GM19468 (cell line): Measurements from ENCODE around the gene CROCC2.

Experiments
- ATAC-seq: cut with Tn5 transposase; IDR thresholded peaks from one replicate; pipeline ENCODE4 v1.9.1; 2021; ENCODE audit warnings: mild to moderate bottlenecking, moderate library complexity, moderate number of reproducible peaks; ENCODE audit not compliant: unreplicated experiment; ENCODE audit errors: extremely low read depth

The CROCC2 gene

DNA sequence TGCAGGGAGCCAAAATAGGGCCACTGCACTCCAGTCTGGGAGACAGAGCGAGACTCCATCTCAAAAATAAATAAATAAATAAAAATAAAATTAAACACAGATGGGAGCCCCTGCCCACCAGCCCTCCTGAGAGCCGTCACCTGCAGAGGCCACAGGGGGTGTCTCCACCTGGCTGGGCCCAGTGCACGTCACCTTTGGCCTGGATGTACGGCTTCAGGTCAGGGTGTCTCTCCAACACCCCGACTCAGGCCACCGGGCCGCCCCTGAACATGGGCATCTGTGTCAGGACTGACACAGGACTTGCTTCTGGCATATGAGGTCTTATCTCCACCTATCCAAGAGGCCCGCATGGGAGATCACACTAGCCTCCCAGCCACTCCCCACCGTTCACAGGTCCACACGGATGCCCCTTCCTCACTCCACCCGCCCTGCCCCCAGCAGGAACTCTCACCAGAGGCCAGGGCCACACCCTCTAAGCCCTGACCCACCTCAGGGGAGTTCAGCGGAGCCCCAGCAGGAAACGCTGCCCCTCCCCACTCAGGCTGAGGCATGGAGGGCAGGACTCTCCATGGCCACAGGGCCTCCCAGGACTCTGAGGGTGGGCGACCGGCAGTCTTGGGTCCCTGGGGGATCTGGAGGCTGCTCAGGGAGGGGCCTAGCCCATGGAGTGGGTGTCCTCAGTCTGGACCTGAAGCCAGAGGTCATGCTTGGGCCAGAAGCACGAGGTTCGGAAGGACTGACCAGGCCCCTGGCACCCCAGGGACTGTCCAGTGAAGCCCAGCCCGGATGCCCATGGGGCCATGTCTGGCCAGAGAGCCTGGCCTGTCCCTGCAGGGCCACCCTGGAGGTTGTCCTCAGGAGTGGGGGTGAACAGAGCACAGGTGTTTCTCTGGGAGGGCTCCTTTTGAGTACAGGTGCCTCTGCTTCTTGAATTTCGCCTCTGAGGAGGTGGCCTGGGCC is 1.6 kb upstream of the CROCC2 start:
- no peak for ATAC-seq

DNA sequence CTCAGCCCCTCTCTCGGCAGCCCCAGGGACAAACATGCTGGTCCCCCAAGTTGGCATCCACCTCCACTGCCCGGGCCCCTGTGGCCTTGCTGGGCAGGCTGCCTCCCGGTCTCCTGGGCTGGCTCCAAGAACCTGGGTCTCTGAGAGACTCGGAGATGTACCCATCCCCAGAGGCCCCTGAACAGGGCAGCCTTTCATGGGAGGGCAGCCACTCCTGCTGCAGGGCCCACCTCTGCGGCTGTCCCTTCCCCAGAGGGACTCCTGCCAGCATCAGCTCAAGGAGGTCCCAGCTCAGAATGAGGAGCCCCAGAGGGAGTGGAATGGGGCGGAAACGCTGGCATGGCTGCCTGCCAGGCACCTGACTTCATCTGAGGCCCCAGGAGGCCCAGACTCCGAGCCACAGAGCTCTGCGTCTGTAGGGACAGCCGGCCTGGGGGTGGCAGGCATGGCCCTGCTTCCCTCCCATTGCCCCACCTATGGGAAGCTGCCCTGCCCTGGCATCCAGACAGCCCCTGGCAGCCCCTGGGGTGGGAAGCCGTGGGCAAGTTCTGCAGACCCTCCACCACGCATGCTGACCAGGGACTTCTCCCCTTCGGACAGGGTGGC is 857 bp upstream of the CROCC2 start:
- no peak for ATAC-seq

DNA sequence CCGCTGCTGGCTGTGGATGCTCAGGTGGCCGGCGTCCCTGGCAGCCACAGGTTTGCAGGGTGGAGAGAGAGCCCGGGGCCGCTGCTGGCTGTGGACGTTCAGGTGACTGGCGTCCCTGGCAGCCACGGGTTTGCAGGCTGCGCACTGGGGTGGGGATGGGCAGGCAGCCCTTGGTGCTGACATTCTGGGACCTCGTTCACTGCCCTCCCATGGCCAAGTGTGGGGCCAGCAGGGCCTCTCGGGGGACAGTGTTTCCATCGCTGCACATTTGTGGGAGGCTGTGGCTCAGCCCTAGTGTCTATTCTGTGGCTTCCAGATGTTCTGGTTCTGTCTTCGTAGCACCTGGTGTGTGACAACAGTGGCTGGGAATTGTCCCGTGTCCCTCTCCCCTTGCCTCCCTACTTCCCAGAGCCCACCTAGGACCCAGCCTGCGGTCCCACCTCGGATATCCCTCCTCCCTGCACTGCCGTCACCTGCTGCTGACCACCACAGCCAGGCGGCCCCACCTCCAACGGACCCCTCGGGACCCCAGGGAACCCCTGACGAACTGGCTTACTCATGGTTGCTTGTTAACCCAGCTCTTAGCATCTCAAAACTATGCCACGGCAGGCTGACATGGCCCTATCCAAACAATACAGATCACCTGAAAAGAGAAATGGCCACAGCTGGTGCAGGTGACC is 915 bp downstream of the CROCC2 start:
- ATAC-seq: no peak

DNA sequence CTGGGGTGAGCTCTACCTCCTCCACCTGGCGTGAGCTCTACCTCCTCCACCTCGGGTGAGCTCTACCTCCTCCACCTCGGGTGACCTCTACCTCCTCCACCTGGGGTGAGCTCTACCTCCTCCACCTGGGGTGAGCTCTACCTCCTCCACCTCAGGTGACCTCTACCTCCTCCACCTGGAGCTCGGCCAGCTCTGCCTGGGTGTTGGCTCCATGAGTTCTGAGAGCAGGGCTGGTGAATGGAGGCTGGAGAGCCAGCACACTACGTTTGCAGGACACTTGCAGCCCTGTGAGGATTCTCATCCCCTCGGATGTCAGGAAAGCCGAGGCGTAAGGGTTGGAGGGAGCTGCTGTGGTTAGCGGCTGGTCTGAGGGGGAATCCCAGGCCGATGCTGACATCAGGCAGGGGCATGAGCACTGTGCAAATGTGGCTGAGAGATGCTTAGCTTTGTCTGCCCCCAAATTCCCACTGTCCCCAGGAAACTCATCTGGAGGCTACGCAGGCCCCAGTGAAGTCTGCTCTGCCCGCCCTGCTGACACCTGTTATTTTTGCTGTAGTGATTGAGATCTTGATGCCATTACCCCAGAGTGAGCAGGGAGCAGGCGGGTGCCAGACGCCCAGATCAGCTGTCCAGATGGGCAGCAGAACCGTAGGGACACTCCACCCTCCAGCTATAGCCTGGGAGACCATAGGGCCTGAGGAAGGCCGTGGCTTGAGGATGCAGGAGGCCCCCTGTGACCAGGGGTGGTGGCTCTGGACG is 3.3 kb downstream of the CROCC2 start:
- no peak for ATAC-seq

DNA sequence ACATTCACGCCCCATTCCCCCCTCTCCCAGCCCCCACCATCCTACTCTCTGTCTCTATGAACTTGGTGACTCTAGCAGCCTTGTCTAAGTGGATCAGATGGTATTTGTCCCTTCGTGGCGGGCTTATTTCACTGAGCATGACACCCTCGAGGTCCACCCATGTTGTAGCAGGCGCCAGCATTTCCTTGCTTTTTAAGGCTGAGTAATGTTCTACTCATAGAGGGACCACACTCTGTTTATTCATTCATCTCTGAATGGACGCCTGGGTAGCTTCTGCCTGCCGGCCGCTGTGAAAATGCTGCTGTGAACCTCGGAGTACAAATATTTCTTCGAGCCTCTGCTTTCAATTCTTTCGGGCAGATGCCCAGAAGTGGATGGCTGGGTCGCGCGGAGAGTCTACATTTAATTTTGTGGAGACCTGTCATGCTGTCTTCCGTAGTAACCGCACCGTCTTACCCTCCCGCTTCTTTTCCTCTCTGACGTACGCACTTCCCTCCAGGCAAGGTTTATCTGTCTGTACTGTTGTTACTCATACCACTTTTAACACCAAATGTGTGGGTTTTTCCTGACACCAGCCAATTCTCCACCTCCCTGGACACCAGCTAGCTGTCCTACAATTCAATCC is 5.6 kb downstream of the CROCC2 start:
- no peak for ATAC-seq

DNA sequence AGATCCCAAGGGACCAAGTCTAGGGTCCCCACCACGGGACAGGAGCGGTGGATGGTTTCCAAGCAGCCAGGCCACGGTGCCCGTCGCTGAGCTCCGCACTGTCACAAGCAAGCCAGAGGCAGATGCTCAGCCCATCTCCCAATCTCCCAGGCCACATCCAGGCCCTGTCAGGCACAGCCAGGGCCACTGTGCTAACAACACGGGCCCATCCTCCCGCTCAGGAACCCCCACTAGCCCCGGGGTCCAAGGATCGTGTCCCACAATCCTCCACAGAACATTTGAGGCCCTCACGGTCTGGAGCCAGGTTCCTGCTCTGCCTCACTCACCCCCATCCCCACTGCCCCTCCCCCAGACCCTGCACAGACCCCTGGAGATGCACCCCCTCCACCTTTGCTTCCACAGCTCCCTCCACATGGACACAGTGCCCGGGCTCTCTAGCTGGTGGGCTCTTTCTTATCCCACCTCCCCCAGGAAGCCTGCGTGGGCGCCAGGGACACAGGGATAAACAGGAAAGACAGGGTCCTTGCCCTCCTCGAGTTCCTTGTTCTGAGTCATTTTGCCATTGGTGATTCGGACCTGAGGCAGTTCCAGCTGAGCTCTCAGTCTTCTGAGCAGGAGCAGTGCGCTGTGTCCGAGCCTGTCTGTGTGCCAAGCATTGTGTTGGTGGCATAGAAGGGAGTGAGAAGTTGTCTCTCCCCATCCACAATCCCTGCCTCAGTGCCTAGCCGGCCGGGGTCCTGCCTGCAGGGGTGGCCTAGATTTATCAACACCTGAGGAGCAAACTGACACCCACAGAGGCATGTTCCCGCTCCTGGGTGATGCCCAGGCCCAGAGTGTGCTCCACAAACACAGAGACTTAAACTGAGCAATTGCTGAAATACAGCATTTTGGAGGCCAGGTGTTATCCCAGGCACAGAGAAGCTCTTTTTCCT is 7.0 kb downstream of the CROCC2 start:
- ATAC-seq: no peak

DNA sequence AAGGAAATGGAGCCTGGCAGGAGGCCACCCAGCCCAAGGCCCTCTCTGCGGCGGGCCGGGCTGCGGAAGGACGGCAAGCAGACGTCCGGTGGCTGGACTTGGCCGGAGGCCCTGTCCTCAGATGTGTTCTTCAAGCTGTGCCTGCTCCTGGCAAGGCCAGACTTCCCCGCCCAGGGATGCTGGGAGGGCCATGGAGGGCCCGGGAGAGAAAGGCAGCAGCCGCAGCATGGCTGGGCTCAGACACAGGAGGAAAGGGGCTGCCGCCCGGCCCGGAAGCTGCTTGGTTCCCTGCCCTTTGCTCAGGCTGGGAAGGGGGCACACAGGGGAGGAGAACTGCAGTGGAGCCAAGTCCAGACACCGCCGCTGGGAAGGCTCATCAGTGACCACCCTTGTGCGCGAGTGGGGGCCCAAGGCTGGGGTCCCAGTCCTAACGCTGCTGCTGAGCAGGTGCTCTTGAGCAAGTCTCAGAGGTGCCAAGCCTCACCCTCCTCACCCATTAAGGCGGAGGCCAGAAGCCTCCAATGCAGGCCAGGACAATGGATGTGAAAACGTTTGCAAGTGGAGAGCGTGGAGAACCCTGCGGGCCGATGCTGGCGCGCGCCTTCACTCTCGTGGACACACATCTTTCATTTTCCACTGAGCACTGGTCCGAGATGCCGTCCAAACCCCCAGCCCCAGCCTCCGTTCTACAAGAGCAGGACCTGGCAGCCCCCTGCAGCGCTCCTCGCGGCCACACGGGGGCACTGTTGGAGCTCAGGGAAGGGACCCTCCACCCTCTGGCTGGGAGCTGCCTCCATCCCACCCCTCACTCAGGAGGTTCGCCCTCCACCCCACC is 7.9 kb downstream of the CROCC2 start:
- no peak for ATAC-seq

DNA sequence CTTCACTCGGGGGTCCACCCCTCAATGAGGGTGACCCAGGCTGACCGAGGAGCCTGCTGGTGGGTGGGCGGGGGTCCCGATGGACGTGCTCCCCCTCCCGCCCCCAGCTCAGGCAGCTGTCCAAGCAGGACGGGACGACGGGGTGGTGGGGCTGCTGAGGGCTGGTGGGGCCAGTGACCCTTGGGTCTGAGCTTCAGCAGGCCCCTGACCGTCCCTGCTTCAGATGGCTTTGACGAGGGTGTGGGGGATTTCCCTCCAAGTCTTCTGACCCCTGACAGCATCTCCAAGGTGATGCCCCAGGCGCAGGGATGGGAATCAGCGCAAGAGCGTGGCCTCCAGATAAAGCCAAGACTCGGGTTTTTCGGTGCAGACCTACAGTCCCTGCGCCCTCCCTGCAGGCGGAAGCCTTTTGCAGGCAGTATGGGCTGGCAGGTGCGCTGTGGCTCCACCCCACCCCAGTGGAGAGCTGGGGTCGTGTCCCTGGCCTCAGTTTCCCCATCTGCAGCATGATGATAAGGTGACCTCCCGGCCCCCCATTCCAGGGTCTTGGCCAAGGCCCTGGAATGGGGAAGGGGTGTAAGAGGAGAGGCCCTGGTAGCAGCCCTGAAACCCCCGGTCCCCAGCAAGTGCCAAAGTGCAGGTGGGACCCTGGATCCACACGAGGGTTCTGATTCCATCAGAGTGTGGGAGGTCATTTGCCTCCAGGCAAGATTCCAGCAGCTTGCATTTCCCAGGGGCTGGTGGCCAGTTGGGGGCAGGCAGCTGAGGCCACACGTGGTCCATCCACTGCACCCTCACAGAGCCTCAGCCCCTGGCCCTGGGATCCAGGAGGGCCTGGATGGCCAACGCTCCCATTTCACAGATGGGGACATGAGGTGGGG is 8.7 kb downstream of the CROCC2 start:
- ATAC-seq: no peak

DNA sequence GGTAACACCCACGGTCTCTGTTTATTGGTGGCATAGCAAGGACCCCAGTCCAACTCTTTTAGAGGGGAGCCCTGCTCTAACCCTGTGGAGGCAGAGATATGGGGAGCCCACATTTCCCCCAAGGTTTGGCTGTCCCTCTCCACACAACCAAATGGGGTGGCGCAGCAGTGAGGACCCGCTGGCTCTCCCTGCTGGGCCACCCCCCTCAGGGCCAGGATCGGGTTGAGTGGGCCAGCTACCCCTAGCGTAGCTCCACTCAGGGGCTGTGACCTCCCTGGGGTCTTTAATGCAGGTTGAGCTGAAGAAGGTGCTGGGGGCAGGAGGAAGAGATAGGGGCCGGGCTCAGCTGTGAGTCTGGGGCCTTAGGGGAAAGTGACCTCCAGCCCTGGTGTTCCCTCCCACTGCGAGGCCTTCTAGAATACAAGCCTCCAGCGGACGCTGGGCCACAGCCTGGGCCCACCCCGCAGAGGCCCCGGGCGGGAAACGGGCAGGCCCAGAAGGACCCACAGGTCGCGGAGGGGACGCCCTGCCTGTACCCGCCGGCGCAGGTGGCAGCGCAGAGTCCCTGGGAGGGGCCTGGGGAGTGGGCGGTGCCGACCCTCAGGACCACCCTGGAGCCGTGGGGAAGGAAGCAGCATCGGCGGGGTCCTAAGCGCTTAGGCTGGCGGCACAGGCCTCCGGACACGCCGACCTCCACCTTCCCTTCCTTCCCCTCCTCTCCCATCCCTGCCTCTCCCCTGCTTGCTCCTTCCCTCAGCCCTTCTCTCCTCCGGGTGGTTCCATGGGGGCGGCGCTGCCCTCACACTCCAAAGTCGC is 9.6 kb downstream of the CROCC2 start:
- ATAC-seq: no peak

DNA sequence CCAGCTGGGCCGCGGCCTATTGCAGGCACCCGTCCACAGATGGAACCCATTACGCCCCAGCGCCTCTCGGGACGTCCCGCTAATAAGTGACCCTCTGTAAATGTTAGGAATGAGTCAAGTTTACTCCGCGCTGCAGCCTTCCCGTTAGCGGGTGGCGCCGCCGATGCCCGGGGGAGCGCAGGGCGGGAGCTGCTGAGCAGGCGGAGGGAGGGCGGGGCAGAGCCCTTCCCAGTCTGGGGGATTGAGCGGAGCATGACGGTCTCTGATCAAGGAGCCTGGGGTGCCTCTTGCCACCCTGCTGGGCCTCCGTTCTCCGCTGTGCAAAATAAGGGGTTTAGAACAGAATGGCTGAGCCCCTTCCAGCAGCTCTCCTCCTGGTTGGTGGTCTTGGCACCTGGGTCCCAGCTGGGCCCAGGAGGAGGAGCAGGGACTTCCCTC is 10.5 kb downstream of the CROCC2 start:
- no peak for ATAC-seq

DNA sequence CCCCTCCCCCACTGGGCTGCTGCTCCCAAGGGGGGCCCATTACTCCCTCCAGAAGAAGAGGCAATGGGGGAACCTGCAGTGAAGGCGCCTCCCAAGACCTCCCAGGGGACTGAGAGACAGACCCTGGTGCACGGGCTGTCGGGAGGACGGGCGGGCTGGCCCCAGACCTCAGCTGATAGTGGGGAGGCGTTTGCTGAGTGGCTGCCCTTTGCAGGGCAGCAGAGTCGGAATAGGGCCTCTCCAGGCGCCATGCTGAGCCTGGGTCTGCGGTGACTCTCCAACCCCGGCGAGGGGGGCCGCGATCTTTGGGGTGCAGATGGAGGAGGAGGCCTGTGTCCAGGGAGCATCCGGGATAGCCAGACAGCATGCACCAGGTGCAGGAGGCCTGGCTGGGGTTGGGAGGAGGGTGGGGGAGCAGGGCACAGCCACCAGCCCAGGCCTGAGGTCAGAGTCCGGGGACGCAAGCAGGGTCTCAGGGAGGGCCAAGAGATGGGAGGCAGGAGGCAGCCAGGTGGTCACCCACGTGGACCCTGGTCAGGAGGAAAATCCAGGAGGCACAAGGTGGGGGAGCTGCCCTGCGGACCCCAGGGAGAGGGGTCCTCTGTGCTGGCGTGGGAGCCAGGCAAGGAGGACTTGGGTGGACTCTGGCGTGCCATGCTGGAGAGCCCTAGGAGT is 11.0 kb downstream of the CROCC2 start:
- no peak for ATAC-seq

DNA sequence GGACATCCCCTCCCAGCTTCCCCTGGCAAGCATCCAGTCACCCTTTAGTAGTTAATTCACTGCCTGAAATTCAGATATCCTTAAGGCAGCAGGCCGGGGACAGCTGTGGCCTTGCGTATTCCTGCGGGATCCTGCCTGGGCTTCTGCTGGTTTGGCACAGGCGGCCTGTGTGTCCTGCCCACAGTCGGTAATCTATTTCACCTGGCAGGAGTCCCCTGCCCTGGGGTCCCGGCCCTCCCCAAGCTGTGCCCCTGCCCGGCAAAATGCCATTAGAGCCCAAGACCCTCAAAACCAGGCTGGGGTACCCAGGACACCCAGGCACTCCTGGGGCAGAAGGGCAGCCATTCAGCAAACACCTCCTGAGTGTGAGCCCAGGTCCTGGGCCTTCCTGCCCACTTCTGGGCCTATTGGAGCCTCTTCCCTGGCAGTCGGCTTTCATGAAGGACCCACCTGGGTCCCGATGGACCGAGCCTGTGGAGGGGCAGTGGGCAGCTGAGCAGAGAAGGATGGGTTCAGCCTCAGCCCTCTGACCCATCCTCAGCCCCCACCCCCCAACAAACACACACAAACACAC is 11.6 kb downstream of the CROCC2 start:
- ATAC-seq: no peak

DNA sequence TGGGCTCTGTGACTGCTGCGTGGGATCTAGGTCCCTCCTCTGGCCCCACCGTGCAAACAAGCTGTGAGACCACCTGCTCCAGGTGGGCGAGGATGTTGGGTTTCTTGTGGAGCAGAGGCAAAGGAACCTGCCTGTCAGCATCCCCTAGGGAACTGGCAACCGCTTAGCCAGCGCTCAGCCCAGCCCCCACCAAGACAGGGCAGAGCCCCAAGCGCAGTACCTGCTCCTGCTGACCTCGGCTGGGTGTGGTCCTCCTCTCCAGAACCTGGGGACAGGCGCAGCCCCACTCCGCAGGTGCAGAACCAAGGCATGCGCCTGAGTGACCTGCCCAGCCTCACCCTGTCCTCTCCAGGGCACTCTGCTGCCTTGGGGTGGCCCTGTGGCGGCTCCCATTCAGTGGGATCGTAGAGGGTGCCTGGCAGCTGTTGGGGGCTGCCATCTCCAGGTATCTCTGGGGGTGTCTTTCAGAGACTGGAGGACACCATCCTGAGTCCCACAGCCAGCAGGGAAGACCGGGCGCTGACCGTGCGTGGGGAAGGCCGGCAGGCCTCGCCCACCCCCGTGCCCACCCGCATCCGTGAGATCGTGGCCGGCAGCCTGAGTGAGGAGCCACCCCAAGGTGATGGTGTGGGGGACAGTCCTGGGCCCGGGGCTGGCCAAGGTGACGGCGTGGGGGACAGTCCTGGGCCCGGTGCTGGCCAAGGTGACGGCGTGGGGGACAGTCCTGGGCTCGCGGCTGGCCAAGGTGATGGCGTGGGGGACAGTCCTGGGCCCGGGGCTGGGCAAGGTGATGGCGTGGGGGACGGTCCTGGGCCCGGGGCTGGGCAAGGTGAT is 12.3 kb downstream of the CROCC2 start:
- ATAC-seq: no peak

DNA sequence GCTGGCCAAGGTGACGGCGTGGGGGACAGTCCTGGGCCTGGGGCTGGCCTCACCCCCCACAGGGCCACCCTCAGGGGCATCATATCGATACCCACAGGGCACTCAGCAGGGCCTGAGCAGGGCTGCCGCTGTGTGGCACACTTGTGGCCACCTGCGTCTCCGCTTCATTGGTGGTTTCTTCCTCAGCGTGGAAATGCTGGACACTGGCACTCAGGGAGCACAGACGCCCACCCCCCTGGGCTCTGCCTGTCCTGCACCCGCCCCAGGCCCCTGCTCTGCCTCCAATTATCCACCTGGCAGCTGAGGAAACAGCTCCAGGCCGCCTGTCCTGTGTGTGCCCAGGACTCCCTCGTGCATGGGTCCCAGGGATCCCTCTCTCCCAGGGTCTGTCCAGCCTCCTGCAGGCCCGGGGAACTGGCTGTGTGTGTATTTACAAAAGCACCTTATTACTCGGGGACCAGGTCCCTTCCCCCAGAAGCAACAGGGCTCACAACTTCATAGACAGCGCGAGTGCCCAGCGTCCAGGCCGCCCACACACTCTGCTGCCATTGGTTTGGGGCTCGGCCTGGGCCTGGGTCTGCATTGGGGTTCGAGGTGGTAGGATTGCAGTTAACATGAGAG is 13.1 kb downstream of the CROCC2 start:
- no peak for ATAC-seq
